ENCODE results near the gene CXADR.

The CXADR gene

DNA sequence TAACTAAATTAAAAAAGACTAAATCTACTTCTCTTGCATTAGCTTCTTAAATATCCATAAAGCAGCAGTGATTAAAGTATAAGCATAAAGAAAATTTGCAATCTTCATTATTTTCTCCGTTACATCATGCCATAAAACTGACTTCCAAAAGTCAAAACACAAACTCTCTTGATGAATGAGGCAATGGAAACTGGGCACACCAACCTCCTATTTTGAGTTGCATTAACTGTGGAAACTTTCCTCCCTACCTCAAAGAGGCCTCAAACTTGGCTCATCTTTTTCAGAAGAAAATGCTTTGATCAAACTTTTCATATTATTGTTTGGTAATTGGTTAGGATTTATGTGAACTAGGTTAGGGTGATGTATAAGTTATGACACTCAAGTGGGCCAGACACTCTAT, 104.0 kb downstream of the CXADR start:
- H3K27me3 ChIP-seq (ENCODE audit: insufficient read depth, low read length, poor library complexity): no peaks in the 10 kb centered on the region
- no peaks in the 10 kb centered on the region for H4K20me1 ChIP-seq (ENCODE audit: insufficient read depth, low read length)
- ATAC-seq (ENCODE audit: insufficient read depth, low read depth) (no peak), DNase-seq (no peak)
- no peak overlapping the region for H2AFZ ChIP-seq (ENCODE audit: low read depth, low read length)
- peaks cover 11% of the 10 kb centered on the region for H3K79me2 ChIP-seq (ENCODE audit: insufficient read depth, low read length)
- no peak overlapping the region for H3K27ac ChIP-seq (ENCODE audit: low read length)
- no peak overlapping the region for H3K4me2 ChIP-seq (ENCODE audit: insufficient read depth, low read length)
- no peak overlapping the region for H3K9ac ChIP-seq (ENCODE audit: low read depth, low read length)
- H3K4me1 ChIP-seq (ENCODE audit: insufficient read depth, low read length): peaks cover 7% of the 10 kb centered on the region
- H3K9me3 ChIP-seq (ENCODE audit: insufficient read depth, low read length, severe bottlenecking): no peaks in the 10 kb centered on the region
- no peak overlapping the region for H3K4me3 ChIP-seq (ENCODE audit: low read depth in 1 of 2, low read length in 2 of 2)
- no peak for TF ChIP-seq EZH2 (IDR thresholded peaks at IDR 0.05; ENCODE audit: borderline replicate concordance, low read depth, low read length, severe bottlenecking)
- TF ChIP-seq, protein P1, sequence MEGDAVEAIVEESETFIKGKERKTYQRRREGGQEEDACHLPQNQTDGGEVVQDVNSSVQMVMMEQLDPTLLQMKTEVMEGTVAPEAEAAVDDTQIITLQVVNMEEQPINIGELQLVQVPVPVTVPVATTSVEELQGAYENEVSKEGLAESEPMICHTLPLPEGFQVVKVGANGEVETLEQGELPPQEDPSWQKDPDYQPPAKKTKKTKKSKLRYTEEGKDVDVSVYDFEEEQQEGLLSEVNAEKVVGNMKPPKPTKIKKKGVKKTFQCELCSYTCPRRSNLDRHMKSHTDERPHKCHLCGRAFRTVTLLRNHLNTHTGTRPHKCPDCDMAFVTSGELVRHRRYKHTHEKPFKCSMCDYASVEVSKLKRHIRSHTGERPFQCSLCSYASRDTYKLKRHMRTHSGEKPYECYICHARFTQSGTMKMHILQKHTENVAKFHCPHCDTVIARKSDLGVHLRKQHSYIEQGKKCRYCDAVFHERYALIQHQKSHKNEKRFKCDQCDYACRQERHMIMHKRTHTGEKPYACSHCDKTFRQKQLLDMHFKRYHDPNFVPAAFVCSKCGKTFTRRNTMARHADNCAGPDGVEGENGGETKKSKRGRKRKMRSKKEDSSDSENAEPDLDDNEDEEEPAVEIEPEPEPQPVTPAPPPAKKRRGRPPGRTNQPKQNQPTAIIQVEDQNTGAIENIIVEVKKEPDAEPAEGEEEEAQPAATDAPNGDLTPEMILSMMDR (IDR thresholded peaks at IDR 0.05; ENCODE audit: borderline replicate concordance, extremely low read depth, low read length, poor library complexity, severe bottlenecking): no peak
- peaks cover 3% of the 10 kb centered on the region; the same call in 1 of the 2 replicates for H3K36me3 ChIP-seq (ENCODE audit: insufficient read depth, low read length)

GRCh38 chr21:17622018-17622417, 109.2 kb downstream of the CXADR start:
- Histone ChIP-seq H3K4me3 (ENCODE audit: low read depth in 1 of 2, low read length in 2 of 2) (no peak overlapping the region), H3K9ac (ENCODE audit: low read depth, low read length) (no peak overlapping the region), H3K27me3 (ENCODE audit: insufficient read depth, low read length, poor library complexity) (no peaks in the 10 kb centered on the region), H3K4me1 (ENCODE audit: insufficient read depth, low read length) (no peaks in the 10 kb centered on the region), H2AFZ (ENCODE audit: low read depth, low read length) (no peak overlapping the region), H4K20me1 (ENCODE audit: insufficient read depth, low read length) (no peaks in the 10 kb centered on the region), H3K27ac (ENCODE audit: low read length) (no peak overlapping the region), H3K79me2 (ENCODE audit: insufficient read depth, low read length) (no peaks in the 10 kb centered on the region), H3K4me2 (ENCODE audit: insufficient read depth, low read length) (no peak overlapping the region), H3K9me3 (ENCODE audit: insufficient read depth, low read length, severe bottlenecking) (no peaks in the 10 kb centered on the region), H3K36me3 (ENCODE audit: insufficient read depth, low read length) (no peaks in the 10 kb centered on the region)
- DNase-seq (no peak), ATAC-seq (ENCODE audit: insufficient read depth, low read depth) (no peak)
- TF ChIP-seq EZH2 (IDR thresholded peaks at IDR 0.05; ENCODE audit: borderline replicate concordance, low read depth, low read length, severe bottlenecking): no peak
- TF ChIP-seq, protein P1 (IDR thresholded peaks at IDR 0.05; ENCODE audit: borderline replicate concordance, extremely low read depth, low read length, poor library complexity, severe bottlenecking): no peak

DNA sequence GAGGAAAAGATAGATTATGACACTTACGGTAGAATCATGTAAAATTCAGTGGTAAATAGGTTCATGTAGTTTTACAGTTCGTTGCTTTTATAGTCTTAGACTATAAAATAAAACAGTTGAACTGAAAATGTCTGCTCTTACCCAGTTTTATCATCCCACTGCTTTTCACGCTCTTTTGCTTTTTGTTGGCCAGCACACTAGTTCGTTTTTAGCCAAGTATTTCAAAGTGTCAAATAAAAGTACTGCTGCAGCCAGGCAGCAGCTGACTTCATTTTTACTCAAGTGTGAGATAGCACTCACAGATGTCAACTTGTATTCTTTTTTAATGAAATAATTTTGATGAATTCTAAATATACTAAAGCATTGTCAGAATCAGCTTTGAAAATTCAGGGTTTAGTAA, 118.4 kb downstream of the CXADR start:
- no peak overlapping the region for H3K4me3 ChIP-seq (ENCODE audit: low read depth in 1 of 2, low read length in 2 of 2)
- no peaks in the 10 kb centered on the region for H3K27me3 ChIP-seq (ENCODE audit: insufficient read depth, low read length, poor library complexity)
- no peak overlapping the region for H3K9ac ChIP-seq (ENCODE audit: low read depth, low read length)
- TF ChIP-seq, protein P1 (IDR thresholded peaks at IDR 0.05; ENCODE audit: borderline replicate concordance, extremely low read depth, low read length, poor library complexity, severe bottlenecking): no peak
- no peak for TF ChIP-seq EZH2 (IDR thresholded peaks at IDR 0.05; ENCODE audit: borderline replicate concordance, low read depth, low read length, severe bottlenecking)
- H3K9me3 ChIP-seq (ENCODE audit: insufficient read depth, low read length, severe bottlenecking): no peaks in the 10 kb centered on the region
- H3K27ac ChIP-seq (ENCODE audit: low read length): no peak overlapping the region
- H4K20me1 ChIP-seq (ENCODE audit: insufficient read depth, low read length): no peaks in the 10 kb centered on the region
- no peak overlapping the region for H2AFZ ChIP-seq (ENCODE audit: low read depth, low read length)
- no peak overlapping the region for H3K4me2 ChIP-seq (ENCODE audit: insufficient read depth, low read length)
- DNase-seq: no peak
- no peaks in the 10 kb centered on the region for H3K79me2 ChIP-seq (ENCODE audit: insufficient read depth, low read length)
- H3K4me1 ChIP-seq (ENCODE audit: insufficient read depth, low read length): no peaks in the 10 kb centered on the region
- H3K36me3 ChIP-seq (ENCODE audit: insufficient read depth, low read length): no peaks in the 10 kb centered on the region
- ATAC-seq (ENCODE audit: insufficient read depth, low read depth): no peak

DNA sequence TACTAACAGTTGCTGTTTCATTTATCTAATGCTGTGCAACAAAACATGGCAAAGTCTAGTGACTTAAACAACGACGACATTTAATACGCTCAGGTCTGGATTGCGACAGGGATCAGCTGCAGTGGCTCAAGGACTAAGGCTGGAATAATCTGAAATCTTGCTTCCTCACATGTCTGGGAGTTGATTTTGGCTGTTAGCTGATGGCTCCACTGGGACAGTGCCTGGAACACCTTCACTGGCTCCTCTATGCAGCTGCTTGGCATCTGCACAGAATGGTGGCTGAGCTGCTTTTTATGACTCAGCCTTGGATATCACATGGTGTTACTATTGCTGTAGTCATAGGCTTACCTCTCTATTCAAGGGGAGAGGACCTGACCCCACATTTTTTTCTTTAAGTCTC, 123.9 kb downstream of the CXADR start:
- no peaks in the 10 kb centered on the region for H4K20me1 ChIP-seq (ENCODE audit: insufficient read depth, low read length)
- no peak overlapping the region for H3K4me2 ChIP-seq (ENCODE audit: insufficient read depth, low read length)
- H2AFZ ChIP-seq (ENCODE audit: low read depth, low read length): no peak overlapping the region
- H3K27me3 ChIP-seq (ENCODE audit: insufficient read depth, low read length, poor library complexity): no peaks in the 10 kb centered on the region
- no peak overlapping the region for H3K9ac ChIP-seq (ENCODE audit: low read depth, low read length)
- no peaks in the 10 kb centered on the region for H3K9me3 ChIP-seq (ENCODE audit: insufficient read depth, low read length, severe bottlenecking)
- TF ChIP-seq, protein P1 (IDR thresholded peaks at IDR 0.05; ENCODE audit: borderline replicate concordance, extremely low read depth, low read length, poor library complexity, severe bottlenecking): no peak
- TF ChIP-seq EZH2 (IDR thresholded peaks at IDR 0.05; ENCODE audit: borderline replicate concordance, low read depth, low read length, severe bottlenecking): no peak
- no peaks in the 10 kb centered on the region for H3K36me3 ChIP-seq (ENCODE audit: insufficient read depth, low read length)
- ATAC-seq (ENCODE audit: insufficient read depth, low read depth): no peak
- no peaks in the 10 kb centered on the region for H3K4me1 ChIP-seq (ENCODE audit: insufficient read depth, low read length)
- no peak overlapping the region for H3K27ac ChIP-seq (ENCODE audit: low read length)
- H3K4me3 ChIP-seq (ENCODE audit: low read depth in 1 of 2, low read length in 2 of 2): no peak overlapping the region
- no peaks in the 10 kb centered on the region for H3K79me2 ChIP-seq (ENCODE audit: insufficient read depth, low read length)
- no peak for DNase-seq
